Loucy (cell line): Measurements from ENCODE around the gene TFDP1.

Experiments
- EZH2phosphoT487 ChIP-seq: fragments of 200-600 bp; IDR thresholded peaks from 2 replicates; pipeline ENCODE4 v1.6.1; 2018; ENCODE audit warnings: antibody characterized with exemption, mild to moderate bottlenecking, moderate library complexity, borderline replicate concordance
- TF ChIP-seq, protein P1 (sequence below): fragments of 200-600 bp; sonication (generic); conservative IDR thresholded peaks from 2 replicates; pipeline ENCODE4 v1.5.1; 2014; ENCODE audit warnings: mild to moderate bottlenecking, antibody characterized with exemption, low read length

DNA sequence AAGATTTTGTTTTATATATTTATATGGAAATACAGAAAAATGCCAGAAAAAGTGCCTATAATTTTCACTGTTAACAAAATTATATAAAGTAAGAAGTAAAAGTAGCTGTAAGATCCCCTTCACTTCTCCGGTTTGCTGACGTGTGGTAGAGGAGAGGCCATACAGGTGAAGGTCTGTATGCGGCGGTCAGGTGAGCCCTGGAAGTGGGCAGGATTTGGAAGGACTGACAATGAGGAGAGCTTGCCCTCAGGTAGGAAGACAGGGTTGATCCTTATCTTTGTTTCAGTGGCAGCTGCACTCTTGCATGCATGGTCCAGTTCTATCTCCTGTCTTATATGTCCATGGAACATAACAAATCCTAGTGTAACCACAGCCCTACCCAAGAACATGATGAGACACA is 16.9 kb upstream of the TFDP1 start:
- TF ChIP-seq, protein P1, sequence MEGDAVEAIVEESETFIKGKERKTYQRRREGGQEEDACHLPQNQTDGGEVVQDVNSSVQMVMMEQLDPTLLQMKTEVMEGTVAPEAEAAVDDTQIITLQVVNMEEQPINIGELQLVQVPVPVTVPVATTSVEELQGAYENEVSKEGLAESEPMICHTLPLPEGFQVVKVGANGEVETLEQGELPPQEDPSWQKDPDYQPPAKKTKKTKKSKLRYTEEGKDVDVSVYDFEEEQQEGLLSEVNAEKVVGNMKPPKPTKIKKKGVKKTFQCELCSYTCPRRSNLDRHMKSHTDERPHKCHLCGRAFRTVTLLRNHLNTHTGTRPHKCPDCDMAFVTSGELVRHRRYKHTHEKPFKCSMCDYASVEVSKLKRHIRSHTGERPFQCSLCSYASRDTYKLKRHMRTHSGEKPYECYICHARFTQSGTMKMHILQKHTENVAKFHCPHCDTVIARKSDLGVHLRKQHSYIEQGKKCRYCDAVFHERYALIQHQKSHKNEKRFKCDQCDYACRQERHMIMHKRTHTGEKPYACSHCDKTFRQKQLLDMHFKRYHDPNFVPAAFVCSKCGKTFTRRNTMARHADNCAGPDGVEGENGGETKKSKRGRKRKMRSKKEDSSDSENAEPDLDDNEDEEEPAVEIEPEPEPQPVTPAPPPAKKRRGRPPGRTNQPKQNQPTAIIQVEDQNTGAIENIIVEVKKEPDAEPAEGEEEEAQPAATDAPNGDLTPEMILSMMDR, result no peak
- TF ChIP-seq EZH2phosphoT487, result no peak
